MG63 (cell line): ENCODE results near the gene THSD7A. TPM values are rescaled to one million over a fixed set of nuclear protein-coding genes. Genes with fewer than 3 reads are reported as not detected.

Experiments
- DNase-seq: peaks from one replicate; pipeline ENCODE4 v3.0.0-alpha.2; 2020
- H3K27me3 ChIP-seq: fragments of 250-450 bp; sonication (Bioruptor Pico); 2 replicates; pipeline ENCODE4 v1.5.1; 2020; ENCODE audit warnings: mild to moderate bottlenecking, moderate library complexity
- H3K36me3 ChIP-seq: fragments of 250-450 bp; sonication (Bioruptor Pico); 2 replicates; pipeline ENCODE4 v1.5.1; 2020; ENCODE audit warnings: mild to moderate bottlenecking, moderate library complexity
- H3K4me3 ChIP-seq: fragments of 250-450 bp; sonication (Bioruptor Pico); 2 replicates; pipeline ENCODE4 v1.5.1; 2020; ENCODE audit warnings: mild to moderate bottlenecking, moderate library complexity
- H3K9me3 ChIP-seq: fragments of 250-450 bp; sonication (Bioruptor Pico); 2 replicates; pipeline ENCODE4 v1.5.1; 2020; ENCODE audit warnings: mild to moderate bottlenecking, moderate library complexity
- total RNA-seq: library from RNA; depleted of rRNA; stranded (reverse); fragments of >200 nt; shearing (Covaris generic); gene quantifications from 2 replicates; pipeline ENCODE4 v1.2.3, GENCODE V29; 2014; ENCODE audit warnings: low replicate concordance

THSD7A gene
- total RNA-seq, 1 experiment from 2014 or later: not detected

- no peaks in the 10 kb centered on the region for H3K27me3 ChIP-seq
- H3K9me3 ChIP-seq: no peaks in the 10 kb centered on the region
- no peak overlapping the region for H3K4me3 ChIP-seq
- DNase-seq: no peak
- no peaks in the 10 kb centered on the region for H3K36me3 ChIP-seq
Measured at GRCh38 chr7:11743016-11743415, 89.0 kb downstream of the THSD7A start.

- H3K27me3 ChIP-seq: no peaks in the 10 kb centered on the region
- DNase-seq: no peak
Measured at GRCh38 chr7:11742496-11742895, 89.5 kb downstream of the THSD7A start.

DNA sequence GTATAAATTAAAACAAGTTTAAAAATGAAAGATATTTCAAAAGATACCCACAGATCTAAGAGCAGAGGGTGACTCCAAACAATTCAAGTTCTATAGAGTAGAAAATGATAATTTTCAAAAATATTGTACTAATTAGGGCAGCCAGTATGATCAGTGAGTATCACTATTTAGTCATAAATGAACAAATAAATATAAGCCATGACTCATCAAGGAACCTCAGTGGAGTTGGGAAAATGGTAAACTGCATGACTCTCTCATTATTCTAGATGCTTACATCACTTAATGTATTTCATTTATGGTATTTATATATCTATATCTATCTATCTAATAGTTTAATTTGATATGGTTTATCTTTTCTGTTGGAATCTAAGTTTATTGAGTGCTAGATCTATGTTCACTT lies 94.3 kb downstream of the THSD7A start:
- Histone ChIP-seq H3K4me3 (no peak overlapping the region), H3K36me3 (no peaks in the 10 kb centered on the region), H3K27me3 (no peaks in the 10 kb centered on the region), H3K9me3 (no peaks in the 10 kb centered on the region)
- no peak for DNase-seq

More at GRCh38 chr7:11742496-11742895, 89.5 kb downstream of the THSD7A start:
- no peaks in the 10 kb centered on the region for H3K9me3 ChIP-seq
- no peaks in the 10 kb centered on the region for H3K36me3 ChIP-seq
- no peak overlapping the region for H3K4me3 ChIP-seq

DNA sequence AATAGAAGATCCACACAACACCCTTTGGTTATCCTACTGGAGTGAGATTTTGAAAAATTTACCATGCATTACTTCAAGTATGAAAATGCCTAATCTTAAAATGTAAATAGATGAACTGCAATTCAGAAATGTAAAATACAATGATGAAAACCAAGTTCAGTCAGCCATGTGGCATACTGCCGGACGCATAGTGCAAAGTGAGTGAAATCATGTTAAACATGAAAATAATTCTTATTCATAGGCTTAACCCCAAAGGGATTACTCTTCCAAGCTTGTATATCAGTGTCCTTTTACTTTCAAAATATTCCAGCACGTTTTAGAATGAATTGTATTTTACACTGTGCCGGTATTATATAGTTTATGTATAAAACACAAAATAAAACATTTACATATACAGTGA lies 99.8 kb downstream of the THSD7A start:
- no peaks in the 10 kb centered on the region for H3K27me3 ChIP-seq
- no peaks in the 10 kb centered on the region for H3K36me3 ChIP-seq
- H3K9me3 ChIP-seq: no peaks in the 10 kb centered on the region
- no peak for DNase-seq
- no peak overlapping the region for H3K4me3 ChIP-seq

DNA sequence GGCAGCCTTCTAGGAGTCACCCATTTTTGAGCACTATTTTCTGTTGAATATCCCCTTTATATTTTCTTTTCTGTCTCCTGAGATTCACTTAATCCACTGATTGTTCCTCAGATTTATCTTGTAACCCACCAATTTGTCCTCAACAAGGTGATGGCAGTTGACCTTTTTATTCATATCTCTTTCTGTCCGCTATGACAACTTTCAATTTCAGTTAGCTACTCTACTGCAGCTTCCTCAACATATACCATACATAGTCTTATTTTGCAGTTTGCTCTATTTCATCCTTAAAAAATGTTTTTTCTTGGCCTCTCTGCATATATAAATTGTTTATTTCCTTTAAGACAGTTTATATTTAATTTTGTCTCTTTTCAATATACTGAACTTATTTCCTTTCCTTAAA lies 101.3 kb downstream of the THSD7A start:
- no peak for DNase-seq
- Histone ChIP-seq H3K9me3 (no peaks in the 10 kb centered on the region), H3K27me3 (no peaks in the 10 kb centered on the region), H3K4me3 (no peak overlapping the region), H3K36me3 (no peaks in the 10 kb centered on the region)

DNA sequence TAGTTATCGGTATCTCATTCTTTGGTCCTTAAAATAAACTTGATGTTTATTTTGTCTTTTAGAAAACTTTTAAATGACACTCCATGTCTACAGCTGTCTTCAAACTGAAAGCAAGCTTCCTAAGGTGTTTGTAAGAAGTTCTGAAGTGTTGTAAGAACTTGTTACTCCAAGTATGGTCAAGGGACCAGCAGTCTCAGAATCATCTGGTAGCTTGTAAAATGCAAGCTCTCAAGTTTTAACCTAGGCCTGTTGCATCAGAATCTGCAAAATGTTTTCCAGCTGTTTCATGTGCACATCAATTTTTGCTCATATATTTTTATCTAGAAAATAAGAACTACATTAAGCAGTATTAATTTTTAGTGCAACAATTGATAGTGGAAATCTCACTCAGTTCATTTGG lies 104.1 kb downstream of the THSD7A start:
- Histone ChIP-seq H3K4me3 (no peak overlapping the region), H3K36me3 (no peaks in the 10 kb centered on the region), H3K27me3 (no peaks in the 10 kb centered on the region), H3K9me3 (no peaks in the 10 kb centered on the region)
- no peak for DNase-seq

DNA sequence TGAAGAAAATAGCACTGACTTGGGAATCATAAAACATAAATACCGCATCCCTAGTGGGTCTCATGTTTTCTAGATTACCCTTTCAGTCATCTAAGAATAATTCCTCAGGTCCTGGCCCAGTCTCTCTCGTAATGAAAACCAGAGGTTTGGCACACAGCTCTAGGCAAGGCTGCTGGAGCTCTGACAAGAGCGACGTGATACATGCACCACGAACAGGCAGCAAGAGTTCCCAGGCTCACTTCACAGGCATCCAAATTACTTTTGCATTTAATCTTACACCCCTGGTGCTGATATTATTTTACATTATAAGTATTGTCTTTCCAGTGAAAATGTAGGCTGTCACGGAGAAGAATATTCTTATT lies 105.2 kb downstream of the THSD7A start:
- DNase-seq: peak; percentile 15
- no peaks in the 10 kb centered on the region for H3K36me3 ChIP-seq
- H3K9me3 ChIP-seq: no peaks in the 10 kb centered on the region
- no peaks in the 10 kb centered on the region for H3K27me3 ChIP-seq
- no peak overlapping the region for H3K4me3 ChIP-seq

DNA sequence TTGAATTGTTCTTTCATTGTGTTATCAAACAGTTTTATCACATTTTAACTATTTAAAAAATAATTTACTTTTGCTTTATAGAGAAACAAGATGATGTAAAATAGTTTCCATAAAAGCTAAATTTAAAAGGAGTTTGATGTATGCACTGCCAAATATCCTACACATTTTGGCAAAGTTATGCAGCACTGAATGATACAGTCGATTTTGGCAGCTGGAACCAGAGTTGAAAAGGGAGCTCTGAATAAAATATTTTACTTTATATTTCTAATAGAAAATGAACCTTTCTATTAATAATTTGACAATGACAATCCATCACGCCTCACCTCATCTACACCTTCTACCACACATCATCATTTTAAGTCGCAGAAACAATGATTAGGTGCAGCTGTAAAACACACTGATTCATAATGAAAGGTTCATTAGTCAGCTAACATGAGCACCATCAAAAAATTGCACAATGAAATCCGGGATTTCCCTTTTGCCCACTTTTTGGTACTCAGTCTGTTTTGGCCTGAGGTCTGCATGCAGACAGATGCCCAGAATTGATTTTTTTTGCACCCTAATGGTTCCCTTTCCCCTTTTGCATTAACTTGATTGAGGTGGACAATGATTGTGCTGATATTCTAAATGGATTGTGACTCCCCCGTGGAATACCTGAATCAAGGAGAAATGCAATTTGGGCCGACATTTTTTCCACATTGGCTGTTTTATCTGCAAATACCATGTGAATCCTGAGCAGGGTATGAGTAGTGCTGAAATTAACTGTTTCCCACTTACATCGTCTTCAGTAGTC lies 105.8 kb downstream of the THSD7A start:
- no peak overlapping the region for H3K4me3 ChIP-seq
- no peak for DNase-seq
- no peaks in the 10 kb centered on the region for H3K36me3 ChIP-seq
- no peaks in the 10 kb centered on the region for H3K9me3 ChIP-seq
- H3K27me3 ChIP-seq: no peaks in the 10 kb centered on the region

DNA sequence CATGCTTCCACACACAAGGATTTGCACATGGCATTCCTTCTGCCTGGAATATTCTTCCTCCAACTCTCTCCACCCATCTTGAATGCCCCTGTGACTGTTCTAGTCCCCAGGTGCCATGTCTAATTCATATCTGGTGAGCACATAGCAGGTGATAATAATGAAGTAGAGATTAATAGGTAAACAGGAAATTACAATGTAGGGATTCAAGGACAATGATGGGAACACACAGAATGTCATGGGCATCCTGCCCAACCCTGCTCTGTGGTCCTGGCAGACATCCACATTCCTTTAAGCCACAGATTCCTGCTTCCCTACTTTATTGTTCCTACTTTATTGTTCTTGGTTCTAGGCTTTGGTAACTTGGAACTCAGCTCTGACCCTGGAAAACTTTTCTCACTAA lies 115.8 kb downstream of the THSD7A start:
- no peak for DNase-seq
- no peaks in the 10 kb centered on the region for H3K27me3 ChIP-seq
- H3K36me3 ChIP-seq: no peaks in the 10 kb centered on the region
- H3K4me3 ChIP-seq: no peak overlapping the region
- no peaks in the 10 kb centered on the region for H3K9me3 ChIP-seq

- no peaks in the 10 kb centered on the region for H3K36me3 ChIP-seq
- no peak overlapping the region for H3K4me3 ChIP-seq
- no peaks in the 10 kb centered on the region for H3K27me3 ChIP-seq
- no peak for DNase-seq
- H3K9me3 ChIP-seq: no peaks in the 10 kb centered on the region
Measured at GRCh38 chr7:11714676-11715075, 117.3 kb downstream of the THSD7A start.

GRCh38 chr7:11714205-11714604 lies 117.8 kb downstream of the THSD7A start:
- no peaks in the 10 kb centered on the region for H3K36me3 ChIP-seq
- no peaks in the 10 kb centered on the region for H3K27me3 ChIP-seq
- no peaks in the 10 kb centered on the region for H3K9me3 ChIP-seq
- DNase-seq: no peak
- H3K4me3 ChIP-seq: no peak overlapping the region

- H3K27me3 ChIP-seq: no peaks in the 10 kb centered on the region
- no peaks in the 10 kb centered on the region for H3K36me3 ChIP-seq
- no peaks in the 10 kb centered on the region for H3K9me3 ChIP-seq
- DNase-seq: no peak
- H3K4me3 ChIP-seq: no peak overlapping the region
Measured at GRCh38 chr7:11713352-11713751, 118.6 kb downstream of the THSD7A start.

- no peaks in the 10 kb centered on the region for H3K27me3 ChIP-seq
- no peaks in the 10 kb centered on the region for H3K9me3 ChIP-seq
- DNase-seq: no peak
- H3K36me3 ChIP-seq: no peaks in the 10 kb centered on the region
- H3K4me3 ChIP-seq: no peak overlapping the region
Measured at GRCh38 chr7:11710377-11710776, 121.6 kb downstream of the THSD7A start.

GRCh38 chr7:11709196-11709595 lies 122.8 kb downstream of the THSD7A start:
- no peaks in the 10 kb centered on the region for H3K27me3 ChIP-seq

GRCh38 chr7:11707606-11708193 lies 124.3 kb downstream of the THSD7A start:
- Histone ChIP-seq H3K27me3 (no peaks in the 10 kb centered on the region; the same call in 1 of the 2 replicates), H3K4me3 (no peak overlapping the region), H3K36me3 (no peaks in the 10 kb centered on the region), H3K9me3 (no peaks in the 10 kb centered on the region)
- DNase-seq: no peak

More at GRCh38 chr7:11709196-11709595, 122.8 kb downstream of the THSD7A start:
- H3K4me3 ChIP-seq: no peak overlapping the region
- H3K9me3 ChIP-seq: no peaks in the 10 kb centered on the region
- no peak for DNase-seq
- H3K36me3 ChIP-seq: no peaks in the 10 kb centered on the region

DNA sequence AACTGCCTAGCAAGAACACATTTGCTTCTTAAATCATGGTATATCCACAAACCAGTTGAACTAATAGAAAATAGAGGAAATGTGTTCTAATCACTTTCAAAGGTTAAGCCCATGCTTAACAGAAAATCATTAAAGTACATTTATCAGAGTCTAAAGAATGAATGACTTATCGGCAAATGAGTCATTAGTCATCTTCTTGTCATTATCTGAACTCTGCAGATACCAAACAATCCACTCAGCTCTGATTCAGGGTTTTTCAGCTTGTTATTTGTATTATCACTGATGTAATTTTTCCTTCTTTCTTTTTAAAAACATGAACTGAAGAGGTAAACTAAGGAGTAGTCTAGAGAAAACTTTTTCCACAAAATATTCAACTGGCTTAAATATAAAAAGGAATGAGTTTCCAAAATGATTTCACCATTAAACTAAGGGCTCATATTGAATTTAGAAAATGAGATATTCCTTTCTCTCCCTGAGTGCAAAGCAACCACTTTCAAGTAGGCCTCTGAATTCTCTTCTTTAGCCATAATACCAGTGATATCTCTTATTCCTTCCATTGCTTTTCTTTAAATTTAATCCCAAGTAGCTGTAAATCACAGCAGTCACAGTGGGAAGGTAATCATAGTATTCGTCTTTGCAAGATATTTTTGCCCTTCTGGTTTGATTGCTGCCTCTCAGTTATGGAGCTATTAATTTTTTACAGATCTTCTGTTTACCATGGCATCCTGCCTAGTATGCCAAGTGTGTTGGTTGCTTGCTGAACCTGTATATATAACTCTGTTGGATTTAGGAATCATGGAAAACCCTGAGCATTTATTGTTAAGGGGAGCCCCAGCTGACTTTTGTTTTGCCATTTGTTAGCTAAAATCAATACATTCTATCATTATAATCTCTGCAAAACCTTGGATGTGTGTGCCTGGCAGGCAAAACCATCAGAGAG lies 125.1 kb downstream of the THSD7A start:
- DNase-seq: no peak
- no peaks in the 10 kb centered on the region for H3K9me3 ChIP-seq
- no peaks in the 10 kb centered on the region; the same call in 1 of the 2 replicates for H3K27me3 ChIP-seq
- H3K36me3 ChIP-seq: no peaks in the 10 kb centered on the region
- no peak overlapping the region for H3K4me3 ChIP-seq

DNA sequence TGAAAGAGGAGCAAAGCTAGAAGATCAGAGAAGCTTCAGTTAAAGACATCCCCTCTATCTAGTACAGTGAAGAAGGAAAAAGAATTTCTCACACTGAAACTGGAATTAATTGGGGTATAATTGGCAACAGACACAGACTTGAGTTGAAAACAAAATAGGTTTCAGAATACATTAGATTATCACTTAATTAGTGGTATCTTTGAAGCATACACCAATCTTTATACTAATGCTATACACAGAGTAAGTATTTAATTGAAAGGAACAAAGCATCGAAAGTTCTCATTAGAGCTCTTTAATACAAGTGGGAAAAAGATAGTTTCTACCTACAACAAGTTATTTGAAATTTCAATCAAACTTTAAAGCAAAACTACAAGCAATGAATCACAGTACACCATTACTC lies 128.2 kb downstream of the THSD7A start:
- no peak for DNase-seq
- no peaks in the 10 kb centered on the region for H3K9me3 ChIP-seq
- no peaks in the 10 kb centered on the region; the same call in 1 of the 2 replicates for H3K27me3 ChIP-seq
- H3K36me3 ChIP-seq: no peaks in the 10 kb centered on the region
- H3K4me3 ChIP-seq: no peak overlapping the region
